Hypothalamus (tissue), 51 donors: ENCODE results near the gene AMBP.
A peak's percentile ranks its signal among the peaks of the same experiment; 100 is the strongest.
"Not testable (repeated sequence)": the region's sequence is repeated elsewhere in the genome, so short reads cannot be mapped to it uniquely, and the experiment has no call there.

ENCODE experiments used
- DNase-seq, 51 donors: peaks; one replicate each; lab custom pipeline; 2025; lab: John Stamatoyannopoulos, UW

The AMBP gene

DNA sequence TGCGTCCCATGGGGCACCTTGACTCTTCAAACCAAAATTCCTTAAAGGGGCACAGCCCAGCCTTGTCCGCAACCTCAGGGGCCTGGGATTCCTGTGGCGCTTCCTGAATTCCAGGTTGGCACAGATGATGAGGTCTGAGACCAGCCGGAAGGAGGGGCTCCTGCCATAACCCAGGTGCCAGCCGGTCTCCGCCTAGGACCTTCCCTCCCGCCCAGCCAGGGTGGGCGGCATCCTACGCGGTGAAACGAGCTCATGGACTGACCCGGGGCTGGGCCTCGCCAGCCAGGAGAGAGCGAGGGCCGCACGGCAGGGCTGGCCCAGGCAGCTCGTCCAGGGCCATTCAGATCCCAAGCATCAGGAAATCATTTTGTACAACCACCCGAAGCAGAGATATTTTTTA, 23.0 kb downstream of the AMBP start:
- DNase-seq = no peak

DNA sequence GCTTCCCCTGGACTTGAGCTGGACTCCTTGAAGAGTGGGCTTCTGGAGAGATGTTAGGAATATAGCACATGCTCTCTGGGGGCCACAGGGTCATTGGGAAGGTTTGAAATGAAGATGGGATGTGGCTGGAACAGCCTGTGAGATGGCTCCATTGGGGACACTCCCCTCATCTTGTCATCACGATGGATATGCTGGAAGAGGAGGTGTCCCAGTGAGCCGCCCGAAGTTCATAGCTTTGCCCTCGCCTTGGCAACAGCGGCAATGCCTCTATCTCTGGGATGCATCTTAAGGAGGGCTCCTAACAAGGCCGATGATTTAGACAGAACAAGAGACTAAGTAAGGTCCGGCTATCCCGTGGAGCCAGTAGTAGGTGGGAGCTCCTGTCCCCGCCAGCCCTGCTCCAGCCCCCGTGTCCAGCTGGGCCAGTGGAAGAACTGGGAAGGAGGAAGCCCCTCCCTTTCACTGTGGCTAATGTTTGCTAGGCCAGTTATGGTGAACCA, 23.9 kb downstream of the AMBP start:
- DNase-seq = no peak

DNA sequence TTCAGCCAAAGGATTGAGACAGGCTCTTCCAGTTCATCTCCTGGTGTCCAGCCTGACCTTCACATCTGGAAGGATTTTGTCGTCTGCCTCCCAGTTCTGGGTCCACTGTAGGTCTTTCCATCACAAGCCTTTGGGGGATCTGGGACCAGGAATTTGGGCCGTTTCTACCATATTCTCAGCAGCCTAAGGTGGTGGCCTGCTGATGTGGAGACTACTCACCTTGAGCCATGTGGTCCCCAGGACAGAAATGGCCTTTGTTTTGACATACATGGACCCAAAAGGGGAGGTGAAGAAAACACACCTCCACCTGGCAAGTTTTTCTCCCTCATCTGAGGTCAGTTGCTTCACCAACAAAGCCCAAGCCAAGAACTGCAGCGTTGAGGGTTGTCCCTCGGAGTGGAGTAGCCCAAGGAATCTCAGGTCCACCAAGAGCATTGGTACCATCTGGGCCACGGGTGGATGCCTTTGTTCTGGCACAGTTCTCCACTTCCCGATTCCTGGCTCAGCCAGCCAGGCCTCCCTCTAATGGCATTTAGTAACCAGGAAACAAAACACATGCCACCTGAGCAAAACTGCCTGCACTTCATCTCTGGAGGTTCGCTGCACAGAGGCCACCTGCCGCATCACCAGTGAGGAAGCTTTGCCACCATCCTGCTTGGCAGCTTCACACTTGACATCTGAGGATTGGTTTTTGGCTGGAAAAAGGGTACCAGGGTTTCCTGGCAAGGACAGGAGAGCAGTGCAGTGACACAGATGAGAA, 24.7 kb downstream of the AMBP start:
- no peak for DNase-seq

DNA sequence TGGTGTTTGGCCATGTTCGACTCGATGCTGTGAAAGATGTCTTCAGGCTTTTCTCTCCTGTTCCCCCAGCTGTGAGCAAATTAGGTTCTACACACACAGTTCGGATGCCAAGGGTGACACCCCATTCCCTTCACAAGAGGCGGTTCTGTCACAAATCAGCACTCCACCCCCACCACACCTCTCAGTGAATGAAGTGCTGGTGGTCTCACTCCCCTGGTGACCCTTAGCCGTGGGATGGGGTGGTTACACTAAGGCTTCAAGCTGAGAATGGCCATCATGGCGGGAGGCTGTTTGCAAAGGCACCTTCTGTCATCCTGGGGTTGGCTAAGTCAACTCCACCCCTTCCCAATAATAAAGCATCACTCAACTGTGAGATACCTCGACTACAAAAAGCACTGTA, 26.4 kb downstream of the AMBP start:
- DNase-seq = no peak

DNA sequence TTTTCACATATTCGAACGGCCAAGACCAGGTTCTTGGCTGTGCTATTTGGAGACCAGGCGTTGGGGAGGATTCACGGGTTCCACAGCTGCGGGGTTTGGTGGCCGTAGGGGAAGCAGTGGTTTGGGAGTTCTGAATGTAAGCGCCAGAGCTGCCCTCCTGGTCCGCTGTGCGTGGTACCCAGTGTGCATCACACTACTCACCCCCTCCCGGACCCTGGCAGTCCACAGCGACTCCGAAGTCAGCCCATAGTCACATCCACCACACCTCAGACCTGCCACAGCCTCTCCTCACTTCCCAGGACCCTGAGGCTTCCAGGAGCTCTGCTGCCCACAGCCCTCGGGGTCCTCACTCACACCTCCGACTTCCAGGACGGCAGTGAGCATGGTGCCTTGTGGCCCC, 26.8 kb downstream of the AMBP start:
- no peak for DNase-seq

DNA sequence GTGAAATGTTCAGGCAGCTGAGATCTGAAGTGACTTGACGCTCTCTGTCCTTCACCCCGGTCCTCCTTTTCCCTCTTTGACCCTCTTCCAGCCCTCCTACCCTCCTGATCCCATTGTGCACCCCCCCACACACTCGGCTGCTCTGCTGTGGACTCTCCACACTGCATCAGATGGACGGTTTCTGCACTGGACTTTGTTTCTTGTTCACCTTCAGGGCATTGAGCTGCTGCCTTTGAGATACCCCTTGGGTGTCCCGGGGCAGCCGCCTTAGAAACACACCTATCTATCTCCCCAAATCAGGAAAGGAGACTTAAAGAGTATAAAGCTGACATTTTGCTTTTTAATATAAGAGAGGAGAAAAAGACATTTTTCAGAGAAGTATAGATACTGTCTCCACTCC, 27.5 kb downstream of the AMBP start:
- DNase-seq = no peak

DNA sequence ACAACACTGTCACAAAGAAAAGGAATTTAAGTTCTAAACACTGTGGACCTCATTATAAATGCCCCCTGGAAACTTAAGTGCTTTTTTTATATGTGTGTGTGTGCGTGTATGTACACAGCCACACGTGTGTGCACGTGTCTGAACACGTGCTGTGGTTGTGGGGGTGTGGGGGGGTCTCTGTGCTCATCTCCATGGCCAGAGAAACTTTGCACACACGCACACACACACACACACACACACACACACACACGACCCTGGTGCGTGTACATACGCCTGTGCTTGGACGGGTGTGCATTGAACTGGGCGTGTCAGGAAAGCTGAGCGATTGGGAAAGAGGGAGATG, 27.9 kb downstream of the AMBP start:
- DNase-seq = no peak

DNA sequence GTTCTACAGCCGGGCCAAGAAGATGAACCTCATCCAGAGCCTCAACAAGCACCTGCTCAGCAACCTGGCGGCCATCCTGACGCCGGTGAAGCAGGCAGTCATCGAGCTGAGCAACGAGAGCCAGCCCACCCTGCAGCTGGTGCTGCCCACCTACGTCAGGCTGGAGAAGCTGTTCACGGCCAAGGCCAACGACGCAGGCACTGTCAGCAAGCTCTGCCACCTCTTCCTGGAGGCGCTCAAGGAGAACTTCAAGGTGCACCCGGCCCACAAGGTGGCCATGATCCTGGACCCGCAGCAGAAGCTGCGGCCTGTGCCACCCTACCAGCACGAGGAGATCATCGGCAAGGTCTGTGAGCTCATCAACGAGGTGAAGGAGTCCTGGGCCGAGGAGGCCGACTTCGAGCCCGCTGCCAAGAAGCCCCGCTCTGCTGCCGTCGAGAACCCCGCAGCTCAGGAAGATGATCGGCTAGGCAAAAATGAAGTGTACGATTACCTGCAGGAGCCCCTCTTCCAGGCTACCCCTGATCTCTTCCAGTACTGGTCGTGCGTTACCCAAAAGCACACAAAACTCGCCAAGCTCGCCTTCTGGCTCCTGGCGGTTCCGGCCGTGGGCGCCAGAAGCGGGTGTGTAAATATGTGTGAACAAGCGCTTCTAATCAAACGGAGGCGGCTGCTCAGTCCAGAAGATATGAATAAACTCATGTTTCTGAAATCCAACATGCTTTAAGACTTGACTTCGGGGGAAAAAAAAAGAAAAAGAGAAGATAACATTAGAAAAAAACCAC, 28.5 kb downstream of the AMBP start:
- DNase-seq = no peak

DNA sequence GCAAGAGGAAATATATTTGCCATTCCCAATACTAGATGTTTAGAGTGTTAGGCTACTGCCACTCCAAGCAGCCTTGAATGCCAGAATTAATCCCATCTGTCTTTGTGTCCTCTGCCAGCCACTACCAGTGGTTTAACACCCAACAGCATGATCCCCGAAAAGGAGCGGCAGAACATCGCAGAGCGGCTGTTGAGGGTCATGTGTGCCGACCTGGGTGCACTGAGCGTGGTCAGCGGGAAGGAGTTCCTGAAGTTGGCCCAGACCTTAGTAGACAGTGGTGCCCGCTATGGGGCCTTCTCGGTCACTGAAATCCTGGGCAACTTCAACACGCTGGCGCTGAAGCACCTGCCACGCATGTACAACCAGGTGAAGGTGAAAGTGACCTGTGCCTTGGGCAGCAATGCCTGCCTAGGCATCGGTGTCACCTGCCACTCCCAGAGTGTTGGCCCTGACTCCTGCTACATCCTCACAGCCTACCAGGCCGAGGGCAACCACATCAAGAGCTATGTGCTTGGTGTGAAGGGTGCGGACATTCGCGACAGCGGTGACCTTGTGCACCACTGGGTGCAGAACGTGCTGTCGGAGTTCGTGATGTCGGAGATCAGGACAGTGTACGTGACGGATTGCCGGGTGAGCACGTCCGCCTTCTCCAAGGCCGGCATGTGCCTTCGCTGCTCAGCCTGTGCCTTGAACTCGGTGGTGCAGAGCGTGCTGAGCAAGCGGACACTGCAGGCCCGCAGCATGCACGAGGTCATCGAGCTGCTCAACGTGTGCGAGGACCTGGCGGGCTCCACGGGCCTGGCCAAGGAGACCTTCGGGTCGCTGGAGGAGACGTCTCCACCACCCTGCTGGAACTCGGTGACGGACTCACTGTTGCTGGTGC, 29.3 kb downstream of the AMBP start:
- DNase-seq = no peak

DNA sequence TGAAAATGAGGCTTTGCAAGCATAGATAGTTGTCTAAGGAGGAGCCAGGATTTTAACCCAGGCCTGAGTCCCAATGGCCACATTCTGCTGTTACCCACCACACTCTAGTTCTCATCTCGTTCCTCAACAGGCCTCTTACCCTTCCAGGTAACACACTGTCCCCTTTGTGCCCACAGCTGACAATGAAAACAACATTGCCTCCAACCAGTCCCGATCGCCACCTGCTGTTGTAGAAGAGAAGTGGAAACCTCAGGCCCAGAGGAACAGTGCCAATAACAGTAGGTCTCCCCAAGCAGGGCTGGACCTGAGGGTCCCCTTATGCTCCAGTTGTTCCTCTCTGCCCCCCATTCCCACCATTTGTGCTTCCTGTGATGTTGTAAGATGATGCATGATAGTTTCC, 30.4 kb downstream of the AMBP start:
- DNase-seq = no peak

DNA sequence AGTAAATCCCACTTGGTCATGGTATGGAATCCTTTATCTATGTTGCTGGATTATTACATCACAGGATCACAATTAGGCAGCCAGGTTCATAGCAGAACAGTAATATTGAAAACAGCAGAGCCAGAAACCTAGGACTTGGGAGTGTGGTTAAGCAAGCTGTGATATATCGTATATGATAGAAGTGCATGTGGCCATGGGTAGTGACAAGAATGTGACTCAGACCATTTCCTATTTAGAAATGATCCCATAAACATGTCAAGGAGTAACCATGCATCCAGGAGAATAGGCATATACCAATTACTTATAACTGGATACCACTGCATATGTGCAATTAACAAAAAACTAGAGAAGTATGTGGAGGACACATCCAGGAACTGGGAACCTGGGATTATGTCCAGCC, 31.2 kb downstream of the AMBP start:
- DNase-seq = no peak

DNA sequence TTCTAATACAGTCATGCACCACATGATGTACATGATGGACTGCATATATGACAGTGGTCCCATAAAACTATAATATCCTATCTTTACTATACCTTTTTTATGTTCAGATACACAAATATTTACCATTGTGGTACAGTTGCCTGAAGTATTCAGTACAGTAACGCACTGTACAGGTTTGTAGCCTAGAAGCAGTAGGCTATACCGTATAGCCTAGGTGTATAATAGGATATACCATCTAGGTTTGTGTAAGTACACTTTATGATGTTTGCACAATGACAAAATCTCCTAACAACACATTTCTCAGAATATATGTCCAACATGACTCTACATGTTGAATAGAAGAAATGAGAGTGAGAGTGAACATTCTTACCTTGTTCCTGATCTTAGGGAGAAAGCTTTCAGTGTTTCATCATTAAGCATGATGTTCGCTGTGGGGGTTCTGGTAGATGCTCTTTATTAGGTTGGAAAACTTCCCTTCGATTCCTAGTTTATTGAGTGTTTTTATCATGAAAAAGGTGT, 31.8 kb downstream of the AMBP start:
- DNase-seq = no peak

DNA sequence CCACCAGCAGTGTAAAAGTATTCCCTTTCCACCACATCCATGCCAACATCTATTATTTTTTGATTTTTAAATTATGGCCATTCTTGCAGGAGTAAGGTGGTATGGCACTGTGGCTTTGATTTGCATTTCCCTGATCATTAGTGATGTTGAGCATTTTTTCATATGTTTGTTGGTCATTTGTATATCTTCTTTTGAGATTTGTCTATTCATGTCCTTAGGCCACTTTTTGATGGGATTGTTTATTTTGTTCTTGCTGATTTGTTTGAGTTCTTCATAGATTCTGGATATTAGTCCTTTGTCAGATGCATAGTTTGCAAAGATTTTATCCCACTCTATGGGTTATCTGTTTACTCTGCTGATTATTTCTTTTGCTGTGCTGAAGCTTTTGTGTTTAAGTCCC, 34.4 kb downstream of the AMBP start:
- not testable (repeated sequence) for DNase-seq

DNA sequence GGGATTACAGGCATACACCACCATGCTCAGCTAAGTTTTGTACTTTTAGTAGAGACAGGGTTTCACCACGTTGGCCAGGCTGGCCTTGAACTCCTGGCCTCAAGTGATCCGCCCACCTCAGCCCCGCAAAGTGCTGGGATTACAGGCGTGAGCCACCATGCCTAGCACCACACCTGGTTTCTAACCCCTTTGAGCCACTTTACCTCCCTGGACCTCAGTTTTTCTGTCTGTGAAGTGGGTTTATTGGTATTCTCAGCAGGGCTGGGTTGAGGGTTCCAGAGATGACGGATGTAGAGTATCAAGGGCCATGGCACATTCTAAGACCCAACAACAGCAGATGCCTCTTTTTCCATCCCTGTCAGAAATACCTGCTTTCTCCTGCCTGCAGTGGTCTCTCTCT, 38.6 kb downstream of the AMBP start:
- DNase-seq = no peak

DNA sequence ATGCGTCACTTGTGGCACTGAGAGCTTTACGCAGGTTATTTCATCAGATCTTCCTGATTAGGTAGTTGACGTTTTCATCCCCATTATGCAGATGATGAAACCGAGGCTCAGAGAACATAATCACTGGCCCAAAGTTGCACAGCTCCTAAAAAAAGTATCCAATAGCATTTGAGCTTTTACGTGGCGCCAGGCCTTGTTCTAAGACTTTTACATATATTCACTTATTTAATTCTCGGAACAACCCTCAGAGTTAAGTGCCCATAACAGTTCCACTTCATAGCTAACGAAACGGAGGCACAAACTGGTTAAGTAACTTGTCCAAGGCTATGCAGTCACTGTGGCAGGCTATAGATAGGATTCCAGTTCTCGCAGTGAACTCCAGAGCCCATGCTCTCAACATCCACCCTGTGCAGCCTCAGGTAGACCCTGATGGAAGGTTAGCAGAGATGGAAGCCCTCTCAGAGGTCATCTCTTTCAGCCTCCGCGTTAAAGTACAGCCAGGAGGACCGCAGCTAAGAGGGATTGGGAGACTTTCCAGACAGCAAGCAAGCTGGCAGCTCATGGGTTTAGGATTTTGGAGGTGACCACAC, 39.3 kb downstream of the AMBP start:
- DNase-seq = no peak

DNA sequence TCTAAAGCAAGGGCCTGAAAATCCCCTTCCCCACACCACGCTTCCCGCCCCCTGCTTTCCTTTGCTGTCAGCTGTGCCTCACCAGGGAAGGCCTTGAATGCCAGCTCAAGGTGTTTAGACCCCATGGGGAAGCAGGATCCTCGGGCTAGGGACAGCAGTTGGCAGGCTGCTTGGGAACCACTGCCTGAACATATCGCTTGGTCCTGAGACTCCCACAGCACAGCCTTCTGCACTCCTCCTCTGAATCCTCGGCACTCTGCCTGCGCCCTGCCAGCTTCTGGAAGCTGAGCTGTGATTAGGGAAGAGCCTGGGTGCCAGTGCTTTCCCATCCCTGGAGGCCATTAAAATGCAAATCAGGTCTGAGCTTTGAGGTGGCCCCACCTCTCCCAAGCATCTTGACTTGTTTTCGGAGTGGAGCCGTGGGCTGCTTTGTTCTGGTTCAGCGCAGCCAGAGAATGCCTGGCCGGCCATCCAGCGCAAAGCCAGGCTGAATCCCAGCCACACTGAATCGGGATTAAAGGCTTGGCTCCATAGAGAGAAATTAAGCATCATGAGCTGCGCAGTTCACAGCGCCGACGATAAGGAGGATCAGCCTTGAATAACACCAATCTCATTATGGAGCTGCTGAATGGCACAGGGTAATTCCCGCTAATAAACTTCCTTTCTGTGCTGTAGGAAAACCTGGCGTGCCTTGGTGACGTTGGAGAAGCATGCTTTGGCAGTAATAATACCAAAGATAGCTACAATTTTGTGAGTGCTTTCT, 40.0 kb downstream of the AMBP start:
- DNase-seq = peak in 10 of 51 donors; percentile 10 to 50 (median 17)

DNA sequence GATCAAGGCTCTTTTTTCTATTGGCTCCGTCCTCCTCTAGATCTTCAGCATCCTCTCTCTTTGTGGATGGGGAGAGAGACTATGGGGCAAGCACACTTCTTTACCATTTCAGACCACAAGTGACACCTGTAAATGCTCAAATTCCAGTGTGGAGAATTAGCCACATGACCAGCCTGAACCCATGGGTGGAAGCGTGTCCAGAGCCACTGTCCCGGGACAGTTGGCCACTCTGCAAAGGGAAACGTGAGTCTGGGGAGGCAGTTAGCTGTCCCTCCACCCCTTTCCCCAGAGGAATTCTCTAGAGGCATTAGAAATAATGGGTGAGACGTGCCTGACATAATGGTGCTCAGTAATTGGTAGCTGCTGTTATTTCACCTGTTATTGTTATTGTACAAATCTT, 40.9 kb downstream of the AMBP start:
- no peak for DNase-seq

DNA sequence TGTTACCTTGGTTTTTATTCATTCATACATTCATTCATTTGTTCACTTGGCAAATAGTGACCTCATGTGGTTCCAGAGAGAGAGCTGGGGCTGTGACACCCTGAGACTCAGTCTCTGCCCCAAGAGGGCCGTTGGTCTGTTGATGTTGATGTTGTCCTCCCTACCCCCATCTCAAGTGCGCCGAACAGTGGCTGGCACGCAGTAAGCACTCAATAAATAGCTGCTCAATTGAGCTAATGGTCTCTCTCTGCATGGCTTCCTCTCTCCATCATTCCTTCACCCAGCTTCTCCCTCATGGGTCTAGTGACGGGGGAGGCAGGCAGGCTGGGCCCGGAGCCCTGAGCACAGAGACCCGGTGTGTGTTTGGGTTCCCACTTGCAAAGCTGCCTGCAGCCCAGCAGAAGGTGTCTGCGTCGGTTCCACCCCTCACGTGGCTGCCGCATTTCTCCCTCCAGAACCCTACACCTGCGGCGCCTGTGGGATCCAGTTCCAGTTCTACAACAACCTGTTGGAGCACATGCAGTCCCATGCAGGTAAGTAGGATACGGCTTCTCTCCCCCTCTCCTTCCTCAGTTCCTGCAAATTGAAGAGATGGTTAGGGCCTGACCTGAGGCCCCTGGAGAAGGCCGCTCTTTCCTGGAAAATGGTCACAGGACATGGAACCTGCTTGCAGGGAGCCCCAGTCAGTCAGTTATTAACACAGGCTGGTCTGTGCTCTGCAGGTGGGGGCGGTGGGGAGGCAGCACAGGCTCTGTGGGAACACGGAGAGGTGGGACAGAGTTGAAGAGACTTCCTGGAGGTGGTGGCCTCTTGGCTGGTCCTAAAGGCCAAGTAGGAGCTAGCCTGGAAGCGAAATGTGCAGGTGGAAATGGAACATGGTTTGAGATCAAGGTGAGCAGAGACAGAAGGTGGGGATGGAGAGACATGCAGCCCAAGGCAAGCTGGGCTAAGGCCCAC, 42.0 kb downstream of the AMBP start:
- DNase-seq = no peak
